Hepatocyte (in vitro differentiated cells): Measurements from ENCODE around the gene BCAS1.

Source experiments
- EZH2 ChIP-seq: fragments of 200-600 bp; sonication (generic); IDR thresholded peaks from 2 replicates; pipeline ENCODE4 v1.6.1; 2016; ENCODE audit warnings: antibody characterized with exemption, mild to moderate bottlenecking, borderline replicate concordance
- TF ChIP-seq, protein P1 (sequence below): fragments of 200-600 bp; sonication (generic); IDR thresholded peaks from 2 replicates; pipeline ENCODE4 v1.5.1; 2016; ENCODE audit warnings: antibody characterized with exemption, mild to moderate bottlenecking; ENCODE audit not compliant: poor library complexity

DNA sequence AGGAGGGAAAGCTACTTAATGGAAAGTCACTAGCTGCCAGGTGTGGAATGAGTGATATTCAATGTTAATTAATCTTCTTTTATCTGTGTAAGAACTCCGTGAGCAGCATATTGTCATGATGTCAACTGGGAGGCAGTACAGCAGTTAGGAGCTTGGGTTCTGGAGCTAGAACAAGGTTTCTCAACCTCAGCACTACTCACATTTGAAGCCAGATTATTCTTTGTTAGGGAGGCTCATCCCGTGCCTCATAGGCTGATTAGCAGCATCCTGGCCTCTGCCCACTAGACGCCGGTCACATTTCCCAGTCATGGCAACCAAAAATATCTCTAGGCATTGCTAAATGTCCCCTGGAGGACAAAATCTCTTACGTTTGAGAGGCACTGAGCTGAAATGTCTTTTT is 41.2 kb downstream of the BCAS1 start:
- TF ChIP-seq, protein P1, sequence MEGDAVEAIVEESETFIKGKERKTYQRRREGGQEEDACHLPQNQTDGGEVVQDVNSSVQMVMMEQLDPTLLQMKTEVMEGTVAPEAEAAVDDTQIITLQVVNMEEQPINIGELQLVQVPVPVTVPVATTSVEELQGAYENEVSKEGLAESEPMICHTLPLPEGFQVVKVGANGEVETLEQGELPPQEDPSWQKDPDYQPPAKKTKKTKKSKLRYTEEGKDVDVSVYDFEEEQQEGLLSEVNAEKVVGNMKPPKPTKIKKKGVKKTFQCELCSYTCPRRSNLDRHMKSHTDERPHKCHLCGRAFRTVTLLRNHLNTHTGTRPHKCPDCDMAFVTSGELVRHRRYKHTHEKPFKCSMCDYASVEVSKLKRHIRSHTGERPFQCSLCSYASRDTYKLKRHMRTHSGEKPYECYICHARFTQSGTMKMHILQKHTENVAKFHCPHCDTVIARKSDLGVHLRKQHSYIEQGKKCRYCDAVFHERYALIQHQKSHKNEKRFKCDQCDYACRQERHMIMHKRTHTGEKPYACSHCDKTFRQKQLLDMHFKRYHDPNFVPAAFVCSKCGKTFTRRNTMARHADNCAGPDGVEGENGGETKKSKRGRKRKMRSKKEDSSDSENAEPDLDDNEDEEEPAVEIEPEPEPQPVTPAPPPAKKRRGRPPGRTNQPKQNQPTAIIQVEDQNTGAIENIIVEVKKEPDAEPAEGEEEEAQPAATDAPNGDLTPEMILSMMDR, result no peak
- TF ChIP-seq EZH2, result no peak
